ENCODE results near the gene TM4SF20. TPM values are rescaled to one million over a fixed set of nuclear protein-coding genes. Genes with fewer than 3 reads are reported as not detected.

Gene TM4SF20
- total RNA-seq, 2 experiments from 2014 or later = not detected

- Histone ChIP-seq H3K4me3 (ENCODE audit: low read depth, low read length, poor library complexity, severe bottlenecking) (no peak overlapping the region), H2AFZ (ENCODE audit: low read length) (no peak overlapping the region), H3K27ac (ENCODE audit: low read depth, low read length, poor library complexity, severe bottlenecking) (no peak overlapping the region), H3K4me2 (ENCODE audit: low read length) (no peak overlapping the region), H3K4me1 (ENCODE audit: insufficient read depth, low read length, poor library complexity, severe bottlenecking) (no peaks in the 10 kb centered on the region), H3K9me2 (ENCODE audit: insufficient read depth, low read length) (no peaks in the 10 kb centered on the region), H3K36me3 (ENCODE audit: insufficient read depth, low read length) (peaks cover 14% of the 10 kb centered on the region), H3K9me3 (ENCODE audit: low read length) (no peaks in the 10 kb centered on the region), H3K79me2 (ENCODE audit: insufficient read depth, low read depth, low read length) (no peaks in the 10 kb centered on the region), H4K20me1 (ENCODE audit: insufficient read depth, low read length) (no peaks in the 10 kb centered on the region)
- DNase-seq (ENCODE audit: low spot score) = no peak
- BruUV-seq (replicated peaks) = no TSS peak
- CTCF ChIA-PET (ENCODE audit: unreplicated experiment) = no interaction called here
- intact Hi-C loops (cut with micrococcal nuclease; ENCODE audit: unreplicated experiment) = no loop called here
- POLR2A ChIA-PET = no interaction called here
- TF ChIP-seq EZH2phosphoT487 (IDR thresholded peaks at IDR 0.05; ENCODE audit: borderline replicate concordance, low read depth, low read length) = no peak
- peak; percentile 58 for TF ChIP-seq CTCF (conservative IDR thresholded peaks at IDR 0.05; ENCODE audit: low read length)
These were observed 15.3 kb downstream of the TM4SF20 start for GRCh38 chr2:227363756-227364155.

GRCh38 chr2:227360351-227360750, 18.8 kb downstream of the TM4SF20 start:
- no peak overlapping the region for H2AFZ ChIP-seq (ENCODE audit: low read length)
- ChIA-PET CTCF (ENCODE audit: unreplicated experiment) (no interaction called here), POLR2A (no interaction called here)
- TF ChIP-seq CTCF (conservative IDR thresholded peaks at IDR 0.05; ENCODE audit: low read length) (no peak), EZH2phosphoT487 (IDR thresholded peaks at IDR 0.05; ENCODE audit: borderline replicate concordance, low read depth, low read length) (no peak)
- no peak overlapping the region for H3K4me2 ChIP-seq (ENCODE audit: low read length)
- no peaks in the 10 kb centered on the region for H3K9me2 ChIP-seq (ENCODE audit: insufficient read depth, low read length)
- H3K4me3 ChIP-seq (ENCODE audit: low read depth, low read length, poor library complexity, severe bottlenecking) = no peak overlapping the region
- H3K36me3 ChIP-seq (ENCODE audit: insufficient read depth, low read length) = peaks cover 42% of the 10 kb centered on the region
- no peaks in the 10 kb centered on the region for H3K4me1 ChIP-seq (ENCODE audit: insufficient read depth, low read length, poor library complexity, severe bottlenecking)
- no peaks in the 10 kb centered on the region for H3K79me2 ChIP-seq (ENCODE audit: insufficient read depth, low read depth, low read length)
- H3K9me3 ChIP-seq (ENCODE audit: low read length) = no peaks in the 10 kb centered on the region
- intact Hi-C loops (cut with micrococcal nuclease; ENCODE audit: unreplicated experiment) = no loop called here
- BruUV-seq (replicated peaks) = no TSS peak
- no peak for DNase-seq (ENCODE audit: low spot score)
- H4K20me1 ChIP-seq (ENCODE audit: insufficient read depth, low read length) = no peaks in the 10 kb centered on the region
- H3K27ac ChIP-seq (ENCODE audit: low read depth, low read length, poor library complexity, severe bottlenecking) = no peak overlapping the region

GRCh38 chr2:227351639-227352038, 27.5 kb downstream of the TM4SF20 start:
- Histone ChIP-seq H3K9me3 (ENCODE audit: low read length) (no peaks in the 10 kb centered on the region), H4K20me1 (ENCODE audit: insufficient read depth, low read length) (no peaks in the 10 kb centered on the region; the same call in 1 of the 2 replicates), H3K27ac (ENCODE audit: low read depth, low read length, poor library complexity, severe bottlenecking) (no peak overlapping the region), H3K4me2 (ENCODE audit: low read length) (no peak overlapping the region), H3K36me3 (ENCODE audit: insufficient read depth, low read length) (peaks cover 45% of the 10 kb centered on the region; the same call in 1 of the 2 replicates), H3K79me2 (ENCODE audit: insufficient read depth, low read depth, low read length) (no peaks in the 10 kb centered on the region), H3K9me2 (ENCODE audit: insufficient read depth, low read length) (no peaks in the 10 kb centered on the region), H3K4me3 (ENCODE audit: low read depth, low read length, poor library complexity, severe bottlenecking) (no peak overlapping the region), H2AFZ (ENCODE audit: low read length) (no peak overlapping the region), H3K4me1 (ENCODE audit: insufficient read depth, low read length, poor library complexity, severe bottlenecking) (no peaks in the 10 kb centered on the region)
- TF ChIP-seq CTCF (conservative IDR thresholded peaks at IDR 0.05; ENCODE audit: low read length) = no peak
- no peak for TF ChIP-seq EZH2phosphoT487 (IDR thresholded peaks at IDR 0.05; ENCODE audit: borderline replicate concordance, low read depth, low read length)
- ChIA-PET POLR2A (interaction anchor here (1.0 to 1.3 kb wide), 3 partner anchors 10 to 15 kb away, joined by 3 to 4 read pairs (median 4); no protein-coding TSS in a partner anchor), CTCF (ENCODE audit: unreplicated experiment) (no interaction called here)
- no peak for DNase-seq (ENCODE audit: low spot score)
- BruUV-seq (replicated peaks) = no TSS peak
- intact Hi-C loops (cut with micrococcal nuclease; ENCODE audit: unreplicated experiment) = no loop called here

Measured in OCI-LY7 (cell line).